Pons (tissue), 1 donor: Measurements from ENCODE around the gene DFFA.
A peak's percentile ranks its signal among the peaks of the same experiment; 100 is the strongest.

Source experiments
- DNase-seq: peaks from one replicate; pipeline ENCODE4 v3.0.0-alpha.2; 2016; ENCODE audit warnings: low spot score

The DFFA gene, protein sequence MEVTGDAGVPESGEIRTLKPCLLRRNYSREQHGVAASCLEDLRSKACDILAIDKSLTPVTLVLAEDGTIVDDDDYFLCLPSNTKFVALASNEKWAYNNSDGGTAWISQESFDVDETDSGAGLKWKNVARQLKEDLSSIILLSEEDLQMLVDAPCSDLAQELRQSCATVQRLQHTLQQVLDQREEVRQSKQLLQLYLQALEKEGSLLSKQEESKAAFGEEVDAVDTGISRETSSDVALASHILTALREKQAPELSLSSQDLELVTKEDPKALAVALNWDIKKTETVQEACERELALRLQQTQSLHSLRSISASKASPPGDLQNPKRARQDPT

DNA sequence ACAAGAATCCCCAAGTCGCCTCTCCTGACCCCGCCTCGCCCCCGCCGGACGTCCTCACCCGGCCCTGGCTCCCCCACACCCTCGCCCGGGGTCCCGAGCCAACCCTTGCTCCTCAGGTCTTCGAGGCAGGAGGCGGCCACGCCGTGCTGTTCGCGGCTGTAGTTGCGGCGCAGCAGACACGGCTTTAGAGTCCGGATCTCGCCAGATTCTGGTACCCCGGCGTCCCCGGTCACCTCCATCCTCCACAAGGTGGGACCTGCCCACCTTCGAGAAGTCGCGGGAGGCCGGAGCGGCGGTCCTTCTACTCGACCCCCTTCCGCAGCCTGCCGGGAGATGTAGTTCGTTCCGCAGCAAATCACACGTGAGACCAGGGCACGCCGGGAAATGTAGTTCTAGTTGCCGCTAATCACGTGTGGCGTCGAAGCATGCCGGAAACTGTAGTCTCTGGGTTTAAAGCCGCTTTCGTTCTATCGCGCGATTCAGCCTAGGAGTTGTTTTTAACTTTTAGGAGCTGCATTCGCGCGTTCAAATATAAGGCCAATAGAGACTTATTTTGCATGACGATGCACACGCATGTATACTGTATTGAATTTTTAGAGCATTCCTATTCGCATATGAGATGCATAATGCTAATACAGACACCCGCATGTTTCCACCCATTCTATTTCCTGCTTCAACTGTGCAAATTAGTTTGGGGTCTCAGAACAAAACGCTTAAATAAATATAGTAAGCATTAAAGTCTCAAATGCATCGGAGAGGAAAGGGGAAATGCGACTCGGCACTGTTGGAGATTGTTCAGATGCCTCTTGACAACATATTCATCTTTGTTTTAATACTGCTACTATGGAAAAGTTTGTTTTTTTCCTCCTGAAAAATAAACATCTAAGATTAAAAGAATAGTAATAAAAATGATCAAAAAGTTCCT is at the start of gene DFFA:
Gene DFFA, minus strand, starts transcription at position 310 of the 925 bp plus-strand sequence. Its CDS starts 71 bp downstream, at position 239.
- DNase-seq, result peak; percentile 93

DNA sequence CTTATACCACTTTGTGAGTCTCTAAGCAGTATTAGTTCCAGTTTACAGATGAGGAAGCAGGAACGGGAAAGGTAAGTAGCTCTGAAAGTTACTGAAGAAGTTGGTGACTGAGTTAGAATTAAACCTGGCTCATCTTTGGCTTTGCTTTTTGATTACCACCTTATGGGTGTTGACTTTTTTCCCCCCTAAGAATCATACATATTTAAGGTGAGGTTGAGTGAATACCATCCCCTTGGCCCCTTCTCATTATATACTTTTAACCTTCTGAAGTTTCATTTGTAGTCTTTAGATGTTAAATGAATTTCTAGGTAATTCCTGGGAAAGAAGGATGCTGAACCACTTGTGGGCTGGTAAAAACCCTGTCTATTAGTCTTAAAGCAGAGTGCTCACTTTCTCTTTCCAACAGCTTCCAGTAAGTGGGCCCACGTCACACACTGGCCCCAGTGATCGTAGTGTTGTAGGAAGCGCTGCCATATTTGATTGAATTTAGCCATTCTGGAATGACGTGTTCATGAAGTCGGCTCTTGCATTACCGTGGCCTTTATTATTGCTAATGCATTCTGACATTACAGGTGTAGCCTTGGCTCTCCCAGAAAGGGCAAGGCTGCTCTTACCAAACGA is 49.3 kb upstream of the DFFA start:
- DNase-seq, result no peak

DNA sequence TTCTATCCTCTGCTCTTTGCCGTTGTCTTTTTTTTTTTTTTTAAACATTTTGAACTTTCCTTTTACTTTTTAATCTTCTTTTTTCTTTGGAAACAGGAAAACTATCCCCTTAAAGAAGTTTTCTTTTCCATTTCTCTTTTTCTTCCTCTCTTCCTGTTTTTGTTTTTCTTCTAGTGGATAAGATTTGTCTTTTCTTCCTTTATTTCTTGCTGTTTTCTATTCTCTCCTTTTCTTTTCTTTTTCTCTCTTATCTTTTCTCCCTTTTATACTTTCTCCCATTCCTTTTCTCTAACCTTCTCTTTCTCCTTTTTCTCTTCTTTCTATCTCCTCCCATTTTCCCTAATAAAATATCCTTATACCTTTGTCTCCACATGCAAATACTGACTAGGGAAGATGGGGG is 48.6 kb upstream of the DFFA start:
- no peak for DNase-seq

- no peak for DNase-seq
Observed at GRCh38 chr1:10520497-10520896, 48.2 kb upstream of the DFFA start.

GRCh38 chr1:10519016-10519417 is 46.7 kb upstream of the DFFA start:
- DNase-seq, result no peak

DNA sequence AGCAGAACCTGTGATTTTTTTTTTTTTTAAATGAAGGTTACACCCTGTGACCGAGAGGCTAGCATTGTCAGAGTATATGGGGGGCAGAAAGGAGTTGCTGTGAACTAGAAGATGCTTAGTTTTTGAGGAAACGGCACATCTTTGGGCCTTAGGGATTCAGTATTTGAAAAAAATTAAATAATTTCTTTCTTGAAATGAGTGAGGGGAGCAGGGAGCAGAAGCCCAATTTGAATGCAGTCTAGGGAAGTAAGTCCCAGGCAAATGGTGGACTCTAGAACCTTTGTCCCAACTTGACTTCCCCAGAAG is 45.3 kb upstream of the DFFA start:
- no peak for DNase-seq

DNA sequence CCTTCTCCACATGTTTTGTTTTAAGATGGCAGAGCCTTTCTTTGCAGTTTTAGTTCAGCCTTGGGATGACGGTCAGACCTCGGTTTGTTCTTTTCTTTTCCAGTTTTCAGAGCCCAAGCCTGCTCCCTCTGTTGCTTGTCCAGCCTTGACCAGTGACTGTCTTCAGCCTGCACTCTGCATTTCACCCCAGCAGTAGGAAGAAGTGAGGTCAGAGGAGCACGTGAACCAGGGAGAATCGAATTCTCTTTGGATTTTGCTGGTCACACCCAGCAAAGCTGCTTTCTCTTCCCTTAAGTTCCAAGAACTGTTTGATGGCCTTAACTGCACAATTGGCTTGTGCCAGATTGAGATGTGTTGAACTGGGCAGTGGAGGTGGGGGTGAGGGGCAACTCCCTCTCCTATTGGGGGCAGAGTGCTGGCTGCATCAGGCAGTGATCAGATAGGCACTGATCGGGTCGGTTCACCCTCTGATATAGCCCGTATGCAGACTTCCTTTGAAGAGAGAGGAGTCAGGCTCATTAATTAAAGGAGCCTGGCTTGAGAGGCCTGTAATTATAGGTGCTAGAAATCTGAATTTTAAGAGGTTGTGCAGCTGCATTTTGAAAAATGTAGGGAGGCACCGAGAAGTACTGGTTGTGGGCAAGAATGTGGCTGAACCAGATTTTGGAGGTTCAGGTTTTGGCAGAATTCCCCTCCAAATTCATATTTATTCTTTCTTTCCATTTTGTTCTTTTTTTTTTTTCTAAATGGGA is 44.8 kb upstream of the DFFA start:
- no peak for DNase-seq

DNA sequence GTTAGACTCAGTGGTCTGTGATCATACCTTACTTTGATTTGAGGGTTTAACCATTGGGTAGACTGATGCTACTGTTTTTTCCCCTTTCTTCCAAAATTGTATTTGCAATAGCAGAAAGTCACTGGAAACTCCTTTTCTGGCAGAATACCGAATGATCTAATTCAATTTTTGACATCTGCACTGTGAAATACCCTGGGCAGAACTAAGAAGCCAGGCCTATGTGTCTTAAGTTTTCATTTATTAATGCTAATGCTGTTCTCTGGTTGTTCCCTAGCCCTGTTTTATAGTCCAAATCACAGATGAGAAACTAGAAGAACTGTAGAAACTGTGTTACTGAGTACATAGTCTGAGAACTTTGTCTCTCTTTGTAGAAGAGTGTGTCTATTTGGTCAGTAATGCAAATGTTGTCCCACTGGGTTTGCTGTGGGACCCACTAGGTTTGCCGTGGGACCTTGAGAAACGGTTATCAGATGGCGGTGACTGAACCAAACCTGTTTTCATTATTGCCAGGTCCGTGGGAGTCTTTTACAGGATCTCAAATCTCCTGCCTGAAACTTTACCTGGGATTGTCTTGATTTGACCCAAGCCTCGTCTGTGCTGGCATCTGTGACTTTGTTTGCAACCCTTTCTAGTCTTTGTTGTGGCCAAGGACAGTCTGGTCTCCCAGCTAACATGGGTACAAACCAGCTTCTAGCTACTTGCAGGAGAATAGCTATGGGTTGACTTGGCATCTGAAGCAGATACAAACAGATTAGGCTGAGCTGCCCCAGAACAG is 43.8 kb upstream of the DFFA start:
- no peak for DNase-seq

- no peak for DNase-seq
Observed at GRCh38 chr1:10515301-10515975, 43.1 kb upstream of the DFFA start.

- DNase-seq, result peak; percentile 46
Observed at GRCh38 chr1:10514490-10515235, 42.3 kb upstream of the DFFA start.

- DNase-seq, result no peak
Observed at GRCh38 chr1:10513199-10513598, 40.9 kb upstream of the DFFA start.

- no peak for DNase-seq
Observed at GRCh38 chr1:10511494-10511885, 39.2 kb upstream of the DFFA start.

- no peak for DNase-seq
Observed at GRCh38 chr1:10510520-10511493, 38.5 kb upstream of the DFFA start.

- DNase-seq, result no peak
Observed at GRCh38 chr1:10509809-10510509, 37.6 kb upstream of the DFFA start.

DNA sequence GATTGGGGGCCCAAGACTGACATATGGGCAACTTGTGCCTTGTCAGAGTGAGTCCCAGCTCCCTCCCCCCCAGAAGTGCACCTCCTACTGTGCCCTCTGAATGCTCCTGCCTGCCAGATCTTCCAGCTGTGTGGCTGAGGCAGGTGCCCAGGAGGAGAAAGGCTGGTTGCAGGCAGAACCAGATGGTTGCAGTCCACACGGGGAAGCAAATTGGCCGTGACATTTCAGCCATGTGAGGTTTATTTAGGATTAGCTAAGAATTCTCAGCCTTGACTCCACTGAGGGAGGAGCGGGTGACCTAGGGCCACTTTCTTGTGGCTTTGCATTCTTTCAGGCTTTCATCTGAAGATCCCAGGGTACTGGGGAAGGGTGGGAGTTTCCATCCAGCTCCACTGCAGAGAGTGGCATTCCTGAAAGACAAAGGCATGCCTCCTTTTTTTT is 36.2 kb upstream of the DFFA start:
- DNase-seq, result no peak

DNA sequence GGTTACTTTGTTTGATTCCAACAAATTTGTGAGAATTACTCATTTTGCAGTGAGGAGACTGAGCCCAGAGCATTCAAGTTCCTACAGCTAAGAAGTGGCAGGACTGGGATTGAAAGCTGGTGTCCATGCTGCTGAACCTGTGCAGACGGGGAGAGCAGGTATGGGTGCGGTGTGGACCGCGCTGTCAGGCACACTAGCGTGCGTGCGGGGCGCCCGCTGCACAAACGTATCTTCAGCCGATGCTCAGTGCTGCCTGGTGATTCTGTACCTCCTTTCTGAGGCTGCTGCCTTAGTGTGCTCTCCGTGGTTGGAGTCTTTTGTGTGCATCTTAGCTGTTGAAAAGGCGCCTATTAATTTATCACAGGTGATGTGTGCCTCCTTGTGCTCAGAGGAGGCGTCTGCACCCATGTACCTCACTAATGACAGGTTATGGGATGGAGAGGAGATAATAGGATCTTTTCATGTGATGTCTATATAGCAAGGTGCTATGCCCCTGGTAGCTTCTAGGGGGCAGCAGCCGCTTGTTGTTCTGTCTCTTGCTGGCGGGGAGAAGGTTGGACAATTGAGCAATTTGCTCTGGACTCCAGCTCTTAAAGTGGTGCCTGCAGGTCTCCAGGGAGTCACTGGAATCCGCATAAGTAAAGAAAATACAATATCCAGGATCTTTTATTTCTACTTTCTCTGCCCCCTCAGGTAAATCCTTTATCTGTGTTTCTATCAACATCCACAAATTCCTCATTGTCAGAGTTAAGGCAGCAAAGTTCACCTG is 35.0 kb upstream of the DFFA start:
- peak; percentile 62 for DNase-seq

DNA sequence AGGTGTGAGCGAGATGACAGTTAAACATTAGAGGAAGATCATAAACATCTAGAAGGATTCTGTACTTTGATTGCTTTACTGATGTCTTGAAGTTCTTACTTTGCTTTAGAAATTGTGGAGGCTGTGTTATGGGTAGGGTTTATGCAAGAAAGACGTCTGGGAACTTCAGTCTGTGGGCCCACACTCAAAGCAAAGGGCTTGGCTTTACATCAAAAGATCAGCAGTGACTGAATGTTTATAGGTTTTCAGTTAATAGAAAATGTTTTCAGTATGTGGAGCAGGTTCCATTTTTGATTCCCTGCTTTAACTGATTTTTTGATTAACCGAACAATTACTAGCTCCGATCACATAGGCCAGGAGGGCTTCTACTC is 34.3 kb upstream of the DFFA start:
- no peak for DNase-seq
